Stimulated activated naive CD4-positive, alpha-beta T cell (primary cell): ENCODE results near the gene KIAA1549.

Experiments
- DNase-seq, 6 experiments: peaks; one replicate each; lab custom pipeline; 2025; lab: John Stamatoyannopoulos, UW

The KIAA1549 gene

GRCh38 chr7:138975343-138976104 is 5.7 kb downstream of the KIAA1549 start:
- DNase-seq = no peak

GRCh38 chr7:138974675-138975292 is 6.4 kb downstream of the KIAA1549 start:
- DNase-seq = no peak

- no peak for DNase-seq
Measured at GRCh38 chr7:138974103-138974502, 7.1 kb downstream of the KIAA1549 start.

- no peak for DNase-seq
Measured at GRCh38 chr7:138970952-138971351, 10.2 kb downstream of the KIAA1549 start.

GRCh38 chr7:138970446-138970845 is 10.7 kb downstream of the KIAA1549 start:
- DNase-seq = no peak

GRCh38 chr7:138967159-138967558 is 14.0 kb downstream of the KIAA1549 start:
- DNase-seq = no peak

- DNase-seq = no peak
Measured at GRCh38 chr7:138964624-138965436, 16.4 kb downstream of the KIAA1549 start.

GRCh38 chr7:138963675-138964074 is 17.5 kb downstream of the KIAA1549 start:
- no peak for DNase-seq

- no peak for DNase-seq
Measured at GRCh38 chr7:138962561-138963270, 18.5 kb downstream of the KIAA1549 start.

GRCh38 chr7:138961159-138961558 is 20.0 kb downstream of the KIAA1549 start:
- no peak for DNase-seq

GRCh38 chr7:138958391-138958956 is 22.7 kb downstream of the KIAA1549 start:
- no peak for DNase-seq

- no peak for DNase-seq
Measured at GRCh38 chr7:138957753-138958390, 23.3 kb downstream of the KIAA1549 start.

- DNase-seq = no peak
Measured at GRCh38 chr7:138957217-138957616, 24.0 kb downstream of the KIAA1549 start.

GRCh38 chr7:138954545-138955475 is 26.4 kb downstream of the KIAA1549 start:
- DNase-seq = no peak

- DNase-seq = no peak
Measured at GRCh38 chr7:138952791-138953190, 28.4 kb downstream of the KIAA1549 start.

- no peak for DNase-seq
Measured at GRCh38 chr7:138951953-138952352, 29.2 kb downstream of the KIAA1549 start.

- DNase-seq = no peak
Measured at GRCh38 chr7:138949421-138950088, 31.6 kb downstream of the KIAA1549 start.

GRCh38 chr7:138948403-138948802 is 32.8 kb downstream of the KIAA1549 start:
- DNase-seq = no peak

- no peak for DNase-seq
Measured at GRCh38 chr7:138945821-138946220, 35.4 kb downstream of the KIAA1549 start.

GRCh38 chr7:138945154-138945553 is 36.0 kb downstream of the KIAA1549 start:
- DNase-seq = no peak
